Osteoblast (primary cell): Measurements from ENCODE around the gene IFT25. TPM values are rescaled to one million over a fixed set of nuclear protein-coding genes. Genes with fewer than 3 reads are reported as not detected.
A peak's percentile ranks its signal among the peaks of the same experiment; 100 is the strongest.

Experiments used
- DNase-seq: peaks from one replicate; pipeline ENCODE4 v3.0.0; 2011; ENCODE audit warnings: low spot score, mixed read lengths; ENCODE audit not compliant: insufficient read length; ENCODE audit errors: missing footprints
- H2AFZ ChIP-seq: 2 replicates; pipeline ENCODE4 v1.6.0; 2011; ENCODE audit warnings: mild to moderate bottlenecking, low read length
- H3K27ac ChIP-seq: 2 replicates; pipeline ENCODE4 v1.5.1; 2011; ENCODE audit warnings: mild to moderate bottlenecking, low read depth, low read length, moderate library complexity
- H3K27me3 ChIP-seq: 2 replicates; pipeline ENCODE4 v1.6.0; 2012; ENCODE audit warnings: mild to moderate bottlenecking, control low read depth, inconsistent platforms, low read length, moderate library complexity; ENCODE audit not compliant: insufficient read depth
- H3K36me3 ChIP-seq: 2 replicates; pipeline ENCODE4 v1.5.1; 2011; ENCODE audit warnings: mild to moderate bottlenecking, low read length, control low read depth, moderate library complexity; ENCODE audit not compliant: insufficient read depth
- H3K4me1 ChIP-seq: 2 replicates; pipeline ENCODE4 v1.5.1; 2011; ENCODE audit warnings: mild to moderate bottlenecking, low read length, control low read depth, moderate library complexity; ENCODE audit not compliant: insufficient read depth
- H3K4me2 ChIP-seq: 2 replicates; pipeline ENCODE4 v1.6.0; 2011; ENCODE audit warnings: mild to moderate bottlenecking, low read length; ENCODE audit not compliant: insufficient read depth
- H3K4me3 ChIP-seq: fragments of 200-600 bp; sonication (generic); 3 replicates; pipeline ENCODE4 v1.5.1; 2012; ENCODE audit warnings: mild to moderate bottlenecking, low read length, inconsistent platforms; ENCODE audit not compliant: insufficient read depth
- H3K79me2 ChIP-seq: 2 replicates; pipeline ENCODE4 v1.6.0; 2012; ENCODE audit warnings: mild to moderate bottlenecking, low read length, control low read depth, inconsistent platforms; ENCODE audit not compliant: insufficient read depth
- H3K9me3 ChIP-seq: 2 replicates; pipeline ENCODE4 v1.5.1; 2011; ENCODE audit warnings: low read depth, low read length, control low read depth
- H4K20me1 ChIP-seq: 2 replicates; pipeline ENCODE4 v1.6.0; 2012; ENCODE audit warnings: mild to moderate bottlenecking, low read length, control low read depth; ENCODE audit not compliant: insufficient read depth
- total RNA-seq: library from RNA; depleted of rRNA; stranded (reverse); fragments of >200 nt; gene quantifications from 2 replicates; pipeline ENCODE4 v1.2.3, GENCODE V29; 2012
- TF ChIP-seq, protein P1 (sequence below): IDR thresholded peaks from 2 replicates; pipeline ENCODE4 v1.5.1; 2011; ENCODE audit warnings: mild to moderate bottlenecking, low read depth, low read length, moderate library complexity; ENCODE audit errors: extremely low read depth

Gene IFT25
- total RNA-seq, 1 donor: 21.7 TPM

DNA sequence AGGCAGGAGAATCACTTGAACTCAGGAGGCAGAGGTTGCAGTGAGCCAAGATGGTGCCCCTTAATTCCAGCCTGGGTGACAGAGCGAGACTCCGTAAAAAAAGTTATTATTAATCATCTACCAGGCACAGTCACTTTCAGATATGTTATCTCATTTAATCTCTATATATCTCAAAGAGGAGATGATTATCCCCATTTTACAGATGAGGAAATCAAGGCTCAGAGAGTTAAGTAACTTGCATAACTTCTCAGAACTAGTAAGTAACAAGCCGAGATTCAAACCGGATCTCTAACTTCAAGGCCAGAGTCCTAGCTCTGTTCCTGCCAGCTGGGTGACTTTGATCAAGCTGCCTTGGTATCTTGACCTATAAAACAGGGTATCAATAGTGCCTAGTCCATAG, 34.1 kb downstream of the IFT25 start:
- Histone ChIP-seq H3K9me3 (no peaks in the 10 kb centered on the region), H4K20me1 (no peaks in the 10 kb centered on the region), H2AFZ (no peak overlapping the region), H3K27ac (no peak overlapping the region), H3K27me3 (no peaks in the 10 kb centered on the region), H3K4me2 (no peak overlapping the region), H3K79me2 (no peaks in the 10 kb centered on the region), H3K4me3 (no peak overlapping the region), H3K4me1 (no peaks in the 10 kb centered on the region), H3K36me3 (peaks cover 4% of the 10 kb centered on the region)
- no peak for DNase-seq
- TF ChIP-seq, protein P1, sequence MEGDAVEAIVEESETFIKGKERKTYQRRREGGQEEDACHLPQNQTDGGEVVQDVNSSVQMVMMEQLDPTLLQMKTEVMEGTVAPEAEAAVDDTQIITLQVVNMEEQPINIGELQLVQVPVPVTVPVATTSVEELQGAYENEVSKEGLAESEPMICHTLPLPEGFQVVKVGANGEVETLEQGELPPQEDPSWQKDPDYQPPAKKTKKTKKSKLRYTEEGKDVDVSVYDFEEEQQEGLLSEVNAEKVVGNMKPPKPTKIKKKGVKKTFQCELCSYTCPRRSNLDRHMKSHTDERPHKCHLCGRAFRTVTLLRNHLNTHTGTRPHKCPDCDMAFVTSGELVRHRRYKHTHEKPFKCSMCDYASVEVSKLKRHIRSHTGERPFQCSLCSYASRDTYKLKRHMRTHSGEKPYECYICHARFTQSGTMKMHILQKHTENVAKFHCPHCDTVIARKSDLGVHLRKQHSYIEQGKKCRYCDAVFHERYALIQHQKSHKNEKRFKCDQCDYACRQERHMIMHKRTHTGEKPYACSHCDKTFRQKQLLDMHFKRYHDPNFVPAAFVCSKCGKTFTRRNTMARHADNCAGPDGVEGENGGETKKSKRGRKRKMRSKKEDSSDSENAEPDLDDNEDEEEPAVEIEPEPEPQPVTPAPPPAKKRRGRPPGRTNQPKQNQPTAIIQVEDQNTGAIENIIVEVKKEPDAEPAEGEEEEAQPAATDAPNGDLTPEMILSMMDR: no peak

DNA sequence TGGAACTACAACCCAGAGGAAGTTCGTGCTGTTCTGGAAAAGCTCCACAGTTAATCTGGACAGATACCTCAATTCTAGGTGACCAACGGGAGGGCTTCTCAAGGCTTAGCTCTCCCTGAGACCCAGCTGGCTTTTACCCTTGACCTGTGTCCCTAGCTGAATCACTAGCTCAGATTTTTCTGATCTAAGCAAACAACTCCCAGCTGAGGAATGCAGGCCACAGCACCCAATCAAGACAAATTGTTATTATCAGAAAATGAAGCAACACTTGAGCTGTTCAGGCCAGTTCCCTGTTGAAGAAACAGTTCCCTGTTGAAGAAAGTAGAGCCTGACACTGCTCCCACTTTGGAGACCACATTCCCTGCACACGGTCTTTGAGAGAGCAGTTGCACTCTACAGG, 35.6 kb downstream of the IFT25 start:
- H3K4me3 ChIP-seq: no peak overlapping the region
- H4K20me1 ChIP-seq: no peaks in the 10 kb centered on the region
- peak; percentile 35 for DNase-seq
- H3K36me3 ChIP-seq: peaks cover 4% of the 10 kb centered on the region
- no peak overlapping the region for H2AFZ ChIP-seq
- TF ChIP-seq, protein P1: no peak
- no peaks in the 10 kb centered on the region for H3K9me3 ChIP-seq
- H3K4me1 ChIP-seq: no peaks in the 10 kb centered on the region
- H3K27ac ChIP-seq: no peak overlapping the region
- no peaks in the 10 kb centered on the region for H3K27me3 ChIP-seq
- H3K4me2 ChIP-seq: no peak overlapping the region
- no peaks in the 10 kb centered on the region for H3K79me2 ChIP-seq

DNA sequence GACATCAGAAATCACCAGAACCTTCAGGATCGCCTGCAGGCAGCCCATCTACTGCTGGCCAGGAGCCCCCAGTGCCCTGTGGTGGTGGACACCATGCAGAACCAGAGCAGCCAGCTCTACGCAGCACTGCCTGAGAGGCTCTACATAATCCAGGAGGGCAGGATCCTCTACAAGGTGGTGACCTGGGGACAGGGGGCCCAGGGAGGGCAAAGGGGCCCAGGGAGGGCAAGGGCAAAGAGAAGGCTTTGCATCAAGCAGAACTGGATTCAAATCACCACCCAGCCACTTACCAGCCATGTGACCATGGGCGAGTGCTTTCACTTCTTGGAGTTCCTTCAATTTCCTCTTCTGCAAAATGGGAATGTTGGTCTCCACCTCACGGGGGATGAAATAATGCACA, 39.4 kb downstream of the IFT25 start:
- H3K4me2 ChIP-seq: no peak overlapping the region
- H3K9me3 ChIP-seq: no peaks in the 10 kb centered on the region
- no peaks in the 10 kb centered on the region for H4K20me1 ChIP-seq
- H3K27me3 ChIP-seq: no peaks in the 10 kb centered on the region
- H3K27ac ChIP-seq: no peak overlapping the region
- H3K79me2 ChIP-seq: no peaks in the 10 kb centered on the region
- peak; percentile 50 for DNase-seq
- no peaks in the 10 kb centered on the region for H3K36me3 ChIP-seq
- TF ChIP-seq, protein P1: no peak
- H3K4me1 ChIP-seq: no peaks in the 10 kb centered on the region
- H3K4me3 ChIP-seq: no peak overlapping the region
- H2AFZ ChIP-seq: no peak overlapping the region

DNA sequence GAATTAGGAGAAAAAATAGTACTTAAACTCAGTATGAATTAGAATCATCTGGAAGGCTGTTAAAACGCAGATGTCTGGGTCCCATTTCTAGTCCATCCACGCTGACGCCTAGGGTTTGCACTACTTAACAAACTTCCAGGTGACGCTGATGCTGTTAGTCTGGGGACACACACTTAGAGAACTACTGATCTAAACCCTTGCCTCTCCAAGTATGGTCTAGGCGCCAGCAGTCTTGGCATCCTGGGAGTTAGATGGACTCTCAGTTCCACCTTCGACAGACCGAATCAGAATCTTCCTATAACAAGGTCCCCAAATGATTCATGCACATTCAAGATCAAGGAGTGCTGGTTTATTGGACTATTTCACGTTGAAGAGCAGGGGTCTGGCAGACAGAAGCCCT, 40.0 kb downstream of the IFT25 start:
- no peaks in the 10 kb centered on the region for H3K79me2 ChIP-seq
- H3K27ac ChIP-seq: no peak overlapping the region
- DNase-seq: no peak
- H2AFZ ChIP-seq: no peak overlapping the region
- H4K20me1 ChIP-seq: no peaks in the 10 kb centered on the region
- no peaks in the 10 kb centered on the region for H3K36me3 ChIP-seq
- H3K4me3 ChIP-seq: no peak overlapping the region
- H3K4me2 ChIP-seq: no peak overlapping the region
- H3K27me3 ChIP-seq: no peaks in the 10 kb centered on the region
- H3K9me3 ChIP-seq: no peaks in the 10 kb centered on the region
- TF ChIP-seq, protein P1: no peak
- H3K4me1 ChIP-seq: no peaks in the 10 kb centered on the region
